GM04504 (cell line): ENCODE data around the gene ZNF836.

Experiments used
- DNase-seq: peaks from one replicate; pipeline ENCODE4 v3.0.0-alpha.2; 2012; ENCODE audit warnings: low read depth

Gene ZNF836

DNA sequence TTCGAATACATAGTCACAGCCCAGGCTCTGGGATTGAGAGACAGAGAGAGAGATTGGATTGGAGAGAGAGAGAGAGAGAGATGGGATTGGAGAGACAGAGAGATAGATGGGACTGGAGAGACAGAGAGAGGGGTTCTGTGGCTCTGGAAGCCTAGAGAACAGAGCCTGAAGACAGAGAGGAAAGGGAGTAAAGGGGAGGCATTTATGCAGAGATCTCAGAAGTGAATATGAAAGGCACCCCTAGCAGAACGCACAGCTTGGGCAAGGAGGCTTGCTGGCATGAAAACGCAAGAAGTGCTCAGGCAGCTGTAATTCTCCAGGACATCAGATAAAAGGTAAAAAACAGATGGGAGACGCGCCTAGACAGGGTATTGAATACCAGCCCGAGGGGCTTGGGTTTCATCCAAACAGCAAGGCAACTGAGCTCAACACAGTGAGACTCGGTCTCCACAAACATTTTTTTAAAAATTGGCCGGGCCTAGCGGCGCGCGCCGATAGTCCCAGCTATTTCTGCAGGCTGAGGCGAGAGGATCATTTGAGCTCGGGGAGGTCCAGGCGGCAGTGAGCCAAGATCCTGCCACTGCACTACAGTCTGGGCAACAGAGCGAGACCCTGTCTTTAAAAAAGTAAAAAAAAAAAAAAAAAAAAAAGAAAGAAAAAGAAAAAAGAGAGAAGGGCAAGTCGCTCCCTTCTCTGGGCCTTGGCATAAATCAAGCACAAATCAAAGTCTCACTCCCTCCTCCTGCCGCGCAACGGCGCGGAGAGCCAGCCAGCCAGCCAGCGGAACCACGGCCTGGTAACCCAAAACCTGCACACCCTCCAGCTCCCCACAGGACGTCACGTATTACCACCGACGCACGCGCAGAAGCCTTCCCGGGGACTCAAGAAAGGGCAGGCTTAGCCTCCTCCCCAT, 17.7 kb upstream of the ZNF836 start:
- DNase-seq: no peak

DNA sequence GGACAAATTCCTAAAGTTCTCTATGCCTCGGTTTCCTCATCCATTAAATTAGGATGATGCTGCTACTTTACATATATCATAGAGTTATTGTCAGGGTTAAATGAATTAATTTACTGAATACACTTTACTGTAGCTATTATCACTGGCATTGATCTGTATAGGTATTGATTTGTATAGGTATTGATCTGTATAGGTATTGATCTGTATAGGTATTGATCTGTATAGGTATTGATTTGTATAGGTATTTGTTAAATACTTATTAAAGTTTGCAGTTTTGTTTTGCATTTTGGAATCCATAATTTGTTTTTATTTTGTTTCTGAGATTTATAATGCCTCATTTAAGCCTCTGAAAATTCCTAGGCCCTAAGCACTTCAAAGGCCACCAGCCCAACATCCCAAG, 16.0 kb upstream of the ZNF836 start:
- no peak for DNase-seq

DNA sequence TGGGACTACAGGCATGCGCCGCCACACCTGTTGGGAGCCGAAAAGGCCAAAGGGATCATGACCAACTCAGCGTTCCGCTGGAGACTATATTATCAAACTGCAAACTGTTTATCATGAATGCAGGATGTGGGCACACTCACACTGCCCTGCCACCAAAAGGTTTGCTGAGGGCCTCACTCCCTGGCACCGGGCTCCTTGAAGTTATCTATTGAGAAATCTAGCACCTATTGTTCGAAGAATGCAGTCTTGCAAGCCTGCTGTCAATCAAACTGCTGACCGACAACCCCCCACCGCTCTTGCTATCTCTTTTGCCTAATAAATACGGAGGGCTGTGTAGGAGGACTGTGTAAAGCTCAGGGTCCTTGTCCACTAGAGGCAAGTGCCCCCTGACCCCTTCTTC, 5.2 kb upstream of the ZNF836 start:
- DNase-seq: no peak

DNA sequence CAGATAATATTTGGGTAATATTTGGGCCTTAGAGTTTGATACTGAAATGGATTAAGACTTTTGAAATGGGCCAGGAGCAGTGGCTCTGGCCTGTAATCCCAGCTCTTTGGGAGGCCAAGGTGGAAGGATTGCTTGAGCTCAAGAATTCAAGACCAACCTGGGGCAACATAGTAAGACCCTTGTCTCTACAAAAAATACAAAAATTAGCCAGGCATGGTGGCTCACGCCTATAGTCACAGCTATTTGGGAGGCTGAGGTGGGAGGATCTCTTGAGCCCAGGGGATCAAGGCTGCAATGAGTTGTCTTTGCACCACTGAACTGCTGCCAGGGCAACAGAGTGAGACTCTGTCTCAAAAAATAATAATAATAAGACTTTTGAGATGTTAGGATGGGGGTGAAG, 926 bp upstream of the ZNF836 start:
- DNase-seq: no peak

DNA sequence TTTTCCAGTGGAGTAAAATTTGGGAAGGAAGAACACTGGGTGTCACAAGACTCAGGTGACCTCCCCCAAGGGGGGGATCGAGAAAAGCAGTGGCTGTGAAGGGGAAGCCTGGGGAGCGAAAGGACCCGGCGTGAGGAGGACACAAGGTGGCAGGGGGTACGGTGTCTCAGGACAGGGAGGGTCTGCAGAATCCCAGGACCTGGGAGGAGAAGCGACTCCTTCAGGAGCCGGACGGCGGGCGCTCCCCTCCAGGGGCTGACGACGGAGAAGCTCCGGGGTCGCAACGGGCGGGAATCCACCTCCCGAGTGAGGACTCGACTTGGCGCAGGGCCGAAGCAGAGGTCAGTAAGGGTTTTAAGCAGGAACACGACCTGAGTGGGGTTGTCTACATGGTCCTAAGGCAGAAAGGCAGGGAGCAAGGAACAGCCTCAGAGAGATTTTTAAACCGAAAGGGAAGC, 529 bp downstream of the ZNF836 start:
- no peak for DNase-seq

DNA sequence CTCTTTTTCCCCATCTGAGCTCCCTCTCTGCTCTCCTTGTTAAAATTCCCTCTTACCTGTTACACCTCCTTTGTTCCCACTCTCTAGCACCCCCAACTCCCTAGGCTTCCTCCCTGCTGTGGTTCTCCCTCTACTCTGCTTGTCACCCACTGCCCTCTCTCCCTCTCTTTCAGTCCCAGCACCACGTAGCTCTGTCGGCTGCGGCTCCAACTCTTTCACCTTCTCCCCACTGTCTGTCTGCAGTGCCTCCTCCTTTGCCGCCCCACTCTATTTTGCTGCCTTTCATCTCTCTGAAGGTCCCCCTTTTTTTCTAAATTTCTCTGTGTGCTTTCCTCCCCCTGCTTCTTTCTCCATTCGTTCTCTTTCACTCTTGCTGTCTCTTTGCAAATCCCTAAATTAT, 1.1 kb downstream of the ZNF836 start:
- DNase-seq: no peak

DNA sequence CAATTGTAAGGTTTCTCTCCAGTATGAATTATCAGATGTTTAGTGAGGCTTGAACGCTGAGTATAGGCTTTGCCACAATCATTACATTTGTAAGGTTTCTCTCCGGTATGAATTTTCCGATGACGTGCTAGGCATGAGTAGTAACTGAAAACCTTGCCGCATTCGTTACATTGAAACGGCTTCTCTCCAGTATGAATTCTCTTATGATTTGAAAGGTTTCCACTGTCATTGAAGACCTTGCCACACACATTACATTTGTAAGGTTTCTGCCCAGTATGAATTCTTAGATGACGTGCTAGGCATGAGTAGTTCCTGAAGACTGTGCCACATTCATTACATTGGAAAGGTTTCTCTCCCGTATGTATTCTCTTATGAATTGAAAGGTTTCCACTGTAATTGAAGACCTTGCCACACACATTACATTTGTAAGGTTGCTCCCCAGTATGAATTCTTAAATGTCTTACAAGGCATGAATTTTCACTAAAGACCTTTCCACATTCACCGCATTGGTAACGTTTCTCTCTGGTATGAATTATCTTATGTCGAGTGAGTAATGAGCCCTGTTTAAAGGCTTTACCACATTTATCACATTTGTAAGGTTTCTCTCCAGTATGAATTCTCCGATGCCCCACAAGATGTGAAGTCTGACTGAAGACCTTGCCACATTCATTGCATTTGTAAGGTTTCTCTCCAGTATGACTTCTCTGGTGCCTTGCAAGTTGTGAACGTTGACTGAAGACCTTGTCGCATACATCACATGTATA, 15.6 kb downstream of the ZNF836 start:
- no peak for DNase-seq

DNA sequence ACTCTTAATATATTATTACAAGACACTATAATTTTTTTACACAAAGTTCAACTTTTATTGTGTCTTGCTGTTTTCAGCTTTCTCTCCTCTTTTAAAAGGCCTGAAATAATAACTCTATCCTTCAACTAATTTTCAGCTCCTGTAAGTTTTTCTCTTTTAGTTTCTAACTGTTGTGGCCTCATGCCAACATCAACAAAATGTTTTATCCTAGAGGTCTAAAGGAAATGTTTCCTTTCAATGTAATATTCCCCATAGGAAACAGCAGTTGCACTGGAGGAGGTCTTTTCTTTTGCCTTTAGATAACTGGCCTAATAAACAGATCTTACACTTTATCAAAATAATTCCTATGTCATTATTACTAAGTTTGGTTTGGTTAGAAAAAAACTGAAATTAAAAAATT, 23.2 kb downstream of the ZNF836 start:
- DNase-seq: no peak

DNA sequence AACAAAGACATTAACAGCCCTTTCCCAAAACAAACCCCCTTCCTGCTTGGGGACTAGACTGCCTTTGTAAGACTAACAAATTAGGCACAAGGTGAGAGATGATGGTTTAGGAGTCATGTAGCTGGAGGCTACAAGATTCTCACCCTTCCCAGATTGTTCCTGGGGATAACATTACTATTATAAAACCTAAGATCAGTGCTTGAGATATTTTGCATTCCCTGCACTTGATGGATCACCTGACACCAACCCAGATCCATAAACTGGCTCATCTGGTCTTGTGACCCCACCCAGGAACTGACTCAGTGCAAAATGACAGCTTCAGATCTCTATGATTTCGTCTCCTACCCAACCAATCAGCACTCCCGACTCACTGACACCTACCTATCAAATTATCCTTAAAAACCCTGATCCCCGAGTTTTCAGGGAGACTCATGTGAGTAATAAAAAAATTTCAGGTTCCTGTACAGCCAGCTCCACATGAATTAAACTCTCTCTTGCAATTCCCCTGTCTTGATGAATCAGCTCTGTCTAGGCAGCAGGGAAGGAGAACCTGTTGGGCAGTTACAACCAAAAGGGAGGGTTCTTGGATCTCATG, 29.3 kb downstream of the ZNF836 start:
- no peak for DNase-seq

DNA sequence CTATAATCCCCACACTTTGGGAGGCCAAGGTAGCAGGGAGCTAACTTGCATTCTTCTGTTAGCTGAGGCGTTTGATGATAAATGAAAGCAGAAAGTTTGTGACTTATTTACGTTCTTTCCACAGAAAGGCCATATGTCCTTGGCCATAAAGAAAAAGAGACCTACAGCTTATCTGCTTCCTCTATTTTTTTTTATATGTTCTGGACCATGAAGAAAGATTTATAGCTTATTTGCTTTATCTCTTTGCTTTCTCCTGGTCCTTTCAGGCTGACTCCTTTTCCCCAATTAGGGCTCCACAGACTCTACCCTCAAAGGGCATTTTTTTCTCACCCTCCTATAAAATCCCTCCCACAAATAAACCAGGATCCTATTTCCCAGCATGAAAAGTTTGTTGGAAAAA, 30.2 kb downstream of the ZNF836 start:
- no peak for DNase-seq

DNA sequence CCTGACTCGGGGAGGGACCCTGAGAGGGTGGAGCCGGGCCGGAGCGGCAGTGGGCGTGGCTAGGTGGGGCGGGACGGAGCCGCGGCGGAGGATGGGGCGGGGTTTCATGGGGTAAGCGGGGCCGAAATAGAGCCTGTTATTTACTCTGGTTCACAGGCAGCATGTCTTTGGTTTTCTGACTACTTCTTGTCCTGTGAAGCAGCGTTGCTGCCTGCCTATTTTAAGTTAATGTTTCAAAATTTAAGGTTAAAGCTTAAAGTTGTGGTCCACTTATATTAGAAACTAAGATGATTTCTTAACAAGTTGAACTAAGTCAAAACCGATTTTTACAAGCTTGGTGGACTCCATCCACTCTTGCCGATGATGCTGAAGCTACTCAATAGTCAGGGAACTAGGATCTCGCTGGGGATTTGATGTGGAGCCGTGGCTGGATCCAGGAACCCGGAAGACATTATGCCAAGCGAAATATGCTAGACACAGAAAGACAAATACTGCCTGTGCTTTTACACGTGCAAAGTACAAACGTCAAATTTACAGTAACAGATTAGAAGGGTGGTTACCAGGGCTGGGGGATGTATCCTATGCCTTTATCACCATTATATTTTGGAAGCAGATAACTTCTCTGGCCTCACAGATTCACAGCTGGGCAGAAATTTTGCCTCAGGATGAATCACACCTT, 31.2 kb downstream of the ZNF836 start:
- DNase-seq: no peak

DNA sequence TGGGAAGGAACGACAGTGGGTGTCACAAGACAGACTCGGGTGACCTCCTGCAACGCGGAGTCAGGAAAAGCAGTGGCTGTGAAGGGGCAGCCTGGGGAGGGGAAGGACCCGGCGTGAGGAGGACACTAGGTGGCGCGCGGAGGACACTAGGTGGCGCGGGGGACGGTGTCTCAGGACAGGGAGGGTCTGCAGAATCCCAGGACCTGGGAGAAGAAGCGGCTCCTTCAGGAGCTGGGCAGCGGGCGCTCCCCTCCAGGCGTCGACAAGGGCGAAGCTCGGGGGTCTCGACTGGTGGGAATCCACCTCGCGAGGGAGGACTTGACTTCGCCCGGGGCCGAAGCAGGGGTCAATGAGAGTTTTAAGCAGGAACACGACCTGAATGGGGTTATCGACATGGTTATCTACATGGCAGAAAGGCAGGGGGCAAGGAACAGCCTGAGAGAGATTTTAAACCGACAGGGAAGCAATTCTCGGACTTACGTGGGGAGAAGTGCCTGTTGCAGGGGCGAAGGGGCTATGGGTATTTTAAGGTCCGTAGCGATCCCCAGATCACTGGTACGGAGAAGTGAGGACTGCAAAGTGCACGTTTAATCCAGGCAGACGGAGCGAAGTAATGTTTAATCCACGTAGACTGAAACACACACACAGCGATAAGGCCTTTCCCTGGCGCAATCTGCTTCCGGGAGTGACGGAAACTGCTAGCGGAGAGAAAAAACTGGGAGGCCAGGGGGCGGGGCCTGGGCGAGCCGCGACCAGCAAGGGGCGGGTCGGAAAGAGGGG, 32.0 kb downstream of the ZNF836 start, which contains the start of gene ZNF616:
ZNF616 (minus strand) TSS at position 687 of the 780 bp plus-strand sequence. CDS start 9,426 bp downstream, outside the sequence.
- peak; percentile 86 for DNase-seq

DNA sequence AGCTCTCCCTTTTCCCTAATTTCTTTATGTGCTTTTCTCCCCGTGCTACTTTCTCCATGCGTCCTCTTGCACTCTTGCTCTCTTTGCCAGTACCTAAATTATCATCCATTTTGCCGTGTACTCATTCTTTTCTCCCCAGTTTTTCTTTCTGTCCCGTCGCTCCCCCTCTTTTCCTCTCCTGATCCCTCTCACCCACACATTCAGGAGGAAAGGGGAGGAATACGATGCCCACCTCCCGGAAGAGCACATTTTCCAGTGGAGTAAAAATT, 32.5 kb downstream of the ZNF836 start:
- no peak for DNase-seq

DNA sequence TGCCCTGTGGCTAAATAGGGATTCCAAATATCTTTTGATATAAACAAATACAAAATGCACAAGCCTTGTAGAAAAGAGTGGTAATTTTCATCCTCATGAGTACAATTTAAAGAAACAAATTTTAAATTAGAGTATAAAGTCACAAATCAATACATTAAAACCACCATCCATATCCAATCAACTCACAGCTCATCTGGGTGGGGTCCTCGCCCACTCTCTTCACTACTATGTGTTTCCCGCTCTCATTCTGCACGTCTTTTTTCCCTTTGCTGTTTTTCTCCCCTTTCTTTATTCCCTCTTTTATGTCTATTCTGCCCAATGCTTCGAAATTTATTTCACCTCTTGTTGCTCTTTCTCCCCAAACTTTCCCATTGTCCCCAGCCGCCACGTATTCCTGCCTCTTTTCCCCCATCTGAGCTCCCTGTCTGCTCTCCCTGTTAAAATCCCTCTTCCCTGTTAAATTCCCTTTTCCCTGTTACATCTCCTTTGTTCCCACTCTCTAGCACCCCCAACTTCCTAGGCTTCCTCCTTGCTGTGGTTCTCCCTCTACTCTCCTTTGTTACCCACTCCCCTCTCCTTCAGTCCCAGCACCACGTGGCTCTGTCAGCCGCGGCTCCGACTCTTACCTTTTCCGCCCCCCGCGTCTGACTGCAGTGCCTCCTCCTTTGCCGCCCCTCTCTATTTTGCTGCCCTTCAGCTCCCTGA, 33.0 kb downstream of the ZNF836 start:
- DNase-seq: no peak

DNA sequence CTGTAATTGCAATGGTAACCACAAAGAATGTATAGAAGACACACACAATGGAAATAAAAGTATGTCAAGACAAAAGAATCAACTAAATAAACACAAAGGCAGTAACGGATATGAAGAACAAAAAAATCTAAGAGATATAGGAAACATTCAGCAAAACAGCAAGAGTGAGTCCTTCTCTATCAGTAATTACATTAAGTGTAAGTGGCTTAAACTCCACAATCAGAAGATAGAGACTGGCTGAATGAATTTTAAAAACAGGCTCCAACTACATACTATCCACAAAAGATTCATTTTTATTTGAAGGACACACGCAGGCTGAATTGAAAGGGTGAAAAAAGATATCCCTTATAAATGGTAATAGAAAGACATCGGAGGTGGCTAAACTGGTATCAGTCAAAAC, 51.1 kb downstream of the ZNF836 start:
- DNase-seq: no peak

DNA sequence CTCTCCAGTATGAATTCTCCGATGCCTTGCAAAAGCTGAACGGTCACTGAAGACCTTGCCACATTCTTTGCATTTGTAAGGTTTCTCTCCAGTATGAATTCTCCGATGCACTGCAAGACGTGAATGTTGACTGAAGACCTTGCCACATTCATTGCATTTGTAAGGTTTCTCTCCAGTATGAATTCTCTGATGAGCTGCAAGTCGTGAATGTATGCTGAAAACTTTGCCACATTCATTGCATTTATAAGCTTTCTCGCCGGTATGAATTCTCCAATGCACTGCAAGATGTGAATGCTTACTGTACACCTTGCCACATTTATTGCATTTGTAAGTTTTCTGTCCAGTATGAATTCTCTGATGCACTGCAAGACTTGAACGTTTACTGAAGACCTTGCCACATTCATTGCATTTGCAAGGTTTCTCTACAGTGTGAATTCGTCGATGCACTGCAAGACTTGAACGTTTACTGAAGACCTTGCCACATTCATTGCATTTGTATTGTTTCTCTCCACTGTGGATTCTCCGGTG, 55.8 kb downstream of the ZNF836 start:
- no peak for DNase-seq

DNA sequence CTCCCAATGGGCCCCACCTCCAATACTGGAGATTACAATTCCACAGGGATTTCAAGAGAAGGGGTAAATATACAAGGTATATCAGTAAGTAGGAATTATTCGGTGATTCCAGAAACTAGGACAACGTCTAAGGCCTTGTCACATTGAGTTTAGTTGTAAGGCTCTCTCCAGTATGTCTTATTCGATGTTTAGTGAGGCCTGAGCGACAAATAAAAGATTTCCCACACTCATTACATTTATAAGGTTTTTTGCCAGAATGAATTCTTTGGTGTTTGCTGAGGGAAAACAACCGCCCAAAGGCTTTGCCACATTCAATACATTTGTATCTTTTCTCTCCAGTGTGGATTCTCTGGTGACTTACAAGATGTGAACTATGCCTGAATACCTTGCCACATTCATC, 56.7 kb downstream of the ZNF836 start:
- no peak for DNase-seq

DNA sequence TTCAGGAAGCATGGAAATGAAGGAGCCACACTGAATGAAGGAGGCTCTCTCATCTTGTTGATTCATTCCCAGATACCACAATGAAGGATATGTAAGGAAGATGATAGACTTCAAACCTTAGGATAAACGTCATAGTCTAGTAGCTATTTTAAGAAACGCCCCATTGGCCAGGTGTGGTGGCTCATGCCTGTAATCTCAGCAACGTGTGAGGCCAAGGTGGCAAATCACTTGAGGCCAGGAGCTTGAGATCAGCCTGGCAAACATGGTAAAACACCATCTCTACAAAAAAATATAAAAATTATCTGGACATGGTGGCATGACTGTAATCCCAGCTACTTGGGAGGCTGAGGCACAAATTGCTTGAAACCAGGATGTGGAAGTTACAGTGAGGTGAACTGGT, 58.8 kb downstream of the ZNF836 start:
- DNase-seq: no peak

DNA sequence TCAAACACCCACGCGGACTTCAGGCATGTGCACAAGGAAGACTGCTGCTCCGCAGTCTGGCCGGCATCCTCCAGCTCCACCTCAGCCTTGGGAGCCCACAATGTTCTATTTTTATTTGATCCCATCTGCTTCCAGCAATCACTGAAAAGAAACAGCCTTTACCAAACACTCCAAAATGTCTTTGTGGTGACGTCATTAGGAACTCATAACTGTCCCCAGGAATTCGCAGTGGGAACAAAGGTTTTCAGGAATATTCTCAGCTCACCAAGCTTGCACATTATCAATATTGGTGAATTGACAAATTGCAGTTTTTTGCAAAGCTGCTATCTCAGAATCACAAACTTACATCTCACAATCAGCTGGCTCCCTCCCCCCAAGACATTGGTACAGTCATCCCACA, 60.6 kb downstream of the ZNF836 start:
- DNase-seq: no peak
